HCT116 (cell line): ENCODE measurements around the gene SORCS2. TPM values are rescaled to one million over a fixed set of nuclear protein-coding genes. Genes with fewer than 3 reads are reported as not detected.

Experiments
- ATAC-seq: fragments of 200-7000 bp; cut with Tn5 transposase; 2 replicates; pipeline ENCODE4 v1.9.1; 2020; ENCODE audit warnings: mild to moderate bottlenecking, moderate library complexity
- BruUV-seq: library from RNA; stranded (reverse); fragments of 400-500 nt; replicated peaks from 2 replicates; lab custom pipeline; 2021; lab: Mats Ljungman, UMichigan
- CTCF ChIA-PET: fragments of 300-600 bp; sonication (Branson Sonifier 250); formaldehyde crosslinking; loops from one replicate; lab custom pipeline; 2021; ENCODE audit warnings: antibody characterized with exemption; lab: Charles Lee
- POLR2A ChIA-PET: fragments of 300-600, 350-600 bp; sonication (Branson Sonifier 250); formaldehyde crosslinking; loops from one replicate; lab custom pipeline; 2021; ENCODE audit warnings: antibody characterized with exemption; lab: Charles Lee
- RAD21 ChIA-PET, 2 experiments: fragments of 300-600 bp; sonication (Branson Sonifier 250); formaldehyde crosslinking; loops; one replicate each; lab custom pipeline; 2023; ENCODE audit warnings: low total read pairs in 2 of 2; ENCODE audit not compliant: uncharacterized antibody in 2 of 2, unreplicated experiment in 2 of 2, low non-redundant PET in 1 of 2; lab: Charles Lee
- DNase-seq: peaks from one replicate; pipeline ENCODE4 v3.0.0-alpha.2; 2010; ENCODE audit warnings: low read depth, low spot score
- H2AFZ ChIP-seq: fragments of 200-600 bp; shearing (Covaris generic), sonication (generic); 2 replicates; pipeline ENCODE4 v1.6.1; 2017; ENCODE audit warnings: low read depth, mixed run types, mixed read lengths, antibody characterized with exemption, low read length; ENCODE audit not compliant: poor library complexity, severe bottlenecking
- H3K27ac ChIP-seq: 2 replicates; pipeline ENCODE4 v1.5.1; 2012; ENCODE audit warnings: low read depth, low read length
- H3K27me3 ChIP-seq: fragments of 200-600 bp; sonication (generic); 2 replicates; pipeline ENCODE4 v1.6.1; 2016; ENCODE audit warnings: mixed run types, low read length, mixed read lengths; ENCODE audit not compliant: insufficient read depth
- H3K36me3 ChIP-seq, 2 experiments: fragments of 200-500 bp in 1 of 2; fragments of 200-600 bp in 1 of 2; sonication (Bioruptor generic) in 1 of 2; sonication (generic) in 1 of 2; 2 replicates each; pipeline versions ENCODE4 v1.5.1 to v1.6.1; 2014 to 2016; ENCODE audit warnings: low read length in 2 of 2, inconsistent platforms in 1 of 2, mixed read lengths in 1 of 2, mixed run types in 1 of 2; ENCODE audit not compliant: insufficient read depth in 2 of 2, control insufficient read depth in 1 of 2
- H3K4me1 ChIP-seq, 2 experiments: fragments of 200-600 bp in 1 of 2; sonication (generic) in 1 of 2; 2 replicates each; pipeline versions ENCODE4 v1.5.1 to v1.6.1; 2012 to 2017; ENCODE audit warnings: low read length in 2 of 2, inconsistent platforms in 1 of 2, mild to moderate bottlenecking in 1 of 2, mixed read lengths in 1 of 2, mixed run types in 1 of 2, moderate library complexity in 1 of 2; ENCODE audit not compliant: insufficient read depth in 2 of 2, control insufficient read depth in 1 of 2
- H3K4me2 ChIP-seq: fragments of 200-600 bp; sonication (generic); 2 replicates; pipeline ENCODE4 v1.6.1; 2017; ENCODE audit warnings: mixed run types, low read length, mixed read lengths
- H3K4me3 ChIP-seq, 2 experiments: fragments of 200-600 bp in 1 of 2; sonication (generic) in 1 of 2; replicated peaks in 1 of 2; 2 replicates each; pipeline ENCODE4 v1.5.1; 2011 to 2016; ENCODE audit warnings: low read length in 2 of 2, control low read depth in 1 of 2, low read depth in 1 of 2, mild to moderate bottlenecking in 1 of 2, mixed read lengths in 1 of 2, mixed run types in 1 of 2
- H3K79me2 ChIP-seq: fragments of 200-600 bp; sonication (generic); 2 replicates; pipeline ENCODE4 v1.6.1; 2017; ENCODE audit warnings: mild to moderate bottlenecking, mixed run types, low read length, moderate library complexity, mixed read lengths; ENCODE audit not compliant: insufficient read depth
- H3K9ac ChIP-seq: fragments of 200-600 bp; sonication (generic); 2 replicates; pipeline ENCODE4 v1.6.1; 2016; ENCODE audit warnings: low read length, mixed read lengths
- H3K9me2 ChIP-seq: fragments of 200-600 bp; sonication (generic), shearing (Covaris generic); 2 replicates; pipeline ENCODE4 v1.6.1; 2017; ENCODE audit warnings: mixed run types, mild to moderate bottlenecking, moderate library complexity; ENCODE audit not compliant: insufficient read depth
- H3K9me3 ChIP-seq, 2 experiments: fragments of 200-500 bp in 1 of 2; fragments of 200-600 bp in 1 of 2; sonication (Bioruptor generic) in 1 of 2; sonication (generic) in 1 of 2; 2 replicates each; pipeline ENCODE4 v1.6.1; 2014 to 2017; ENCODE audit warnings: low read length in 2 of 2, mixed read lengths in 2 of 2, inconsistent platforms in 1 of 2, low read depth in 1 of 2, mild to moderate bottlenecking in 1 of 2, mixed run types in 1 of 2, moderate library complexity in 1 of 2; ENCODE audit not compliant: control insufficient read depth in 1 of 2, insufficient read depth in 1 of 2
- H4K20me1 ChIP-seq: fragments of 200-600 bp; sonication (generic), shearing (Covaris generic); 2 replicates; pipeline ENCODE4 v1.6.1; 2017; ENCODE audit warnings: mixed run types, mild to moderate bottlenecking, moderate library complexity; ENCODE audit not compliant: insufficient read depth
- CBX3 ChIP-seq: IDR thresholded peaks from 2 replicates; pipeline ENCODE4 v1.6.1; 2012; ENCODE audit warnings: low read depth
- EGR1 ChIP-seq: IDR thresholded peaks from 2 replicates; pipeline ENCODE4 v1.6.1; 2012; ENCODE audit warnings: low read depth
- ELF1 ChIP-seq: IDR thresholded peaks from 2 replicates; pipeline ENCODE4 v1.6.1; 2012; ENCODE audit warnings: low read depth, borderline replicate concordance
- EZH2 ChIP-seq: fragments of 200-600 bp; sonication (generic); IDR thresholded peaks from 2 replicates; pipeline ENCODE4 v1.6.1; 2017; ENCODE audit warnings: antibody characterized with exemption, mixed run types
- EZH2phosphoT487 ChIP-seq: fragments of 200-600 bp; IDR thresholded peaks from 2 replicates; pipeline ENCODE4 v1.6.1; 2018; ENCODE audit warnings: antibody characterized with exemption, borderline replicate concordance
- FOSL1 ChIP-seq: IDR thresholded peaks from 2 replicates; pipeline ENCODE4 v1.6.1; 2012; ENCODE audit warnings: low read depth
- JUND ChIP-seq: IDR thresholded peaks from 2 replicates; pipeline ENCODE4 v1.6.1; 2012
- POLR2A ChIP-seq: IDR thresholded peaks from 2 replicates; pipeline ENCODE4 v1.7.0; 2011; ENCODE audit warnings: borderline replicate concordance; ENCODE audit not compliant: insufficient read depth, insufficient read length; ENCODE audit errors: extremely low read depth
- POLR2AphosphoS5 ChIP-seq: IDR thresholded peaks from 2 replicates; pipeline ENCODE4 v1.6.1; 2011; ENCODE audit warnings: mild to moderate bottlenecking, low read depth, low read length, moderate library complexity
- SP1 ChIP-seq: IDR thresholded peaks from 2 replicates; pipeline ENCODE4 v1.6.1; 2012; ENCODE audit warnings: low read depth
- YY1 ChIP-seq: IDR thresholded peaks from 2 replicates; pipeline ENCODE4 v1.6.1; 2011; ENCODE audit warnings: low read length, low read depth, moderate library complexity, mild to moderate bottlenecking; ENCODE audit not compliant: insufficient replicate concordance; ENCODE audit errors: extremely low read depth
- ZFX ChIP-seq: fragments of 450-650 bp; IDR thresholded peaks from 2 replicates; pipeline ENCODE4 v1.6.1; 2017
- ZNF274 ChIP-seq: fragments of 200-500 bp; sonication (Bioruptor generic); IDR thresholded peaks from 2 replicates; pipeline ENCODE4 v1.6.1; 2014; ENCODE audit warnings: mild to moderate bottlenecking, low read depth, low read length, inconsistent platforms
- intact Hi-C: fragments of 100-400 bp; cut with micrococcal nuclease; formaldehyde crosslinking; loops from 2 replicates; pipeline ENCODE4 v1.10.0; 2022
- total RNA-seq: library from RNA; stranded (reverse); gene quantifications from one replicate; pipeline ENCODE4 v1.2.1, GENCODE V29; 2021; ENCODE audit not compliant: unreplicated experiment
- TF ChIP-seq, protein P1 (sequence below): IDR thresholded peaks from 2 replicates; pipeline ENCODE4 v1.6.1; 2012
- TF ChIP-seq, protein P2 (sequence below): IDR thresholded peaks from 2 replicates; pipeline ENCODE4 v1.6.1; 2012
- TF ChIP-seq, protein P3 (sequence below), 3 experiments: fragments of 200-600 bp in 1 of 3; sonication (generic) in 1 of 3; IDR thresholded peaks in 2 of 3; conservative IDR thresholded peaks in 1 of 3; 2 replicates each; pipeline ENCODE4 v1.5.1; 2012 to 2017; ENCODE audit warnings: low read depth in 2 of 3, low read length in 2 of 3, antibody characterized with exemption in 1 of 3, borderline replicate concordance in 1 of 3, control low read depth in 1 of 3, mild to moderate bottlenecking in 1 of 3, mixed read lengths in 1 of 3, mixed run types in 1 of 3, moderate library complexity in 1 of 3; ENCODE audit not compliant: insufficient read depth in 1 of 3

SORCS2 gene
- total RNA-seq, 1 experiment from 2014 or later, result 0.37 TPM

GRCh38 chr4:7763788-7764187 lies 571.5 kb downstream of the SORCS2 start:
- Histone ChIP-seq H2AFZ (no peak overlapping the region), H3K4me2 (no peak overlapping the region)

DNA sequence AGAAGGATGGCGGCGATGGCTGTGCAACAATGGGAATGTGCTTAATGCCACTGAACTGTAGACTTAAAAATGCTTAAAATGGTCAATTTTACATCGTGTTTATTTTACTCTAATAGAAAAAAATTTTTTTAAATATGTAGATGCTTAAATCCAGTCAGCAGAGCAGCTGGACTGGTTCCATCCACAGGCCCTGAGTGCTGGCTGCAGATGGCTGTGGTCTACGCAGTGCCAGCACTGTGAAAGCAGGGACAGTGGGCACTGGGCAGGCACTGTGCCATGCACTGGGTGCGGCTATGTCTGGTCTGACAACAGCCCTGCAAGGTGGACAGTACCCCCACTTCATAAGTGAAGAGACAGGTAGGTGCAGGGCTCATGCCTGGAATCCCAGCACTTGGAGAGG lies 572.1 kb downstream of the SORCS2 start:
- H3K9ac ChIP-seq, result no peak overlapping the region
- CTCF ChIA-PET, result no interaction called here
- POLR2A ChIA-PET, result no interaction called here
- no peak for TF ChIP-seq POLR2A
- TF ChIP-seq, protein P1, sequence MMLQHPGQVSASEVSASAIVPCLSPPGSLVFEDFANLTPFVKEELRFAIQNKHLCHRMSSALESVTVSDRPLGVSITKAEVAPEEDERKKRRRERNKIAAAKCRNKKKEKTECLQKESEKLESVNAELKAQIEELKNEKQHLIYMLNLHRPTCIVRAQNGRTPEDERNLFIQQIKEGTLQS, result no peak
- TF ChIP-seq, protein P2, sequence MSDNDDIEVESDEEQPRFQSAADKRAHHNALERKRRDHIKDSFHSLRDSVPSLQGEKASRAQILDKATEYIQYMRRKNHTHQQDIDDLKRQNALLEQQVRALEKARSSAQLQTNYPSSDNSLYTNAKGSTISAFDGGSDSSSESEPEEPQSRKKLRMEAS, result no peak
- no peak for TF ChIP-seq EZH2phosphoT487
- no peak for TF ChIP-seq JUND
- no peak for TF ChIP-seq SP1
- no peak for TF ChIP-seq ZNF274
- no peak for TF ChIP-seq CBX3
- TF ChIP-seq EZH2, result no peak
- TF ChIP-seq YY1, result no peak
- no peak for TF ChIP-seq POLR2AphosphoS5
- no peak for TF ChIP-seq ELF1
- TF ChIP-seq, protein P3, sequence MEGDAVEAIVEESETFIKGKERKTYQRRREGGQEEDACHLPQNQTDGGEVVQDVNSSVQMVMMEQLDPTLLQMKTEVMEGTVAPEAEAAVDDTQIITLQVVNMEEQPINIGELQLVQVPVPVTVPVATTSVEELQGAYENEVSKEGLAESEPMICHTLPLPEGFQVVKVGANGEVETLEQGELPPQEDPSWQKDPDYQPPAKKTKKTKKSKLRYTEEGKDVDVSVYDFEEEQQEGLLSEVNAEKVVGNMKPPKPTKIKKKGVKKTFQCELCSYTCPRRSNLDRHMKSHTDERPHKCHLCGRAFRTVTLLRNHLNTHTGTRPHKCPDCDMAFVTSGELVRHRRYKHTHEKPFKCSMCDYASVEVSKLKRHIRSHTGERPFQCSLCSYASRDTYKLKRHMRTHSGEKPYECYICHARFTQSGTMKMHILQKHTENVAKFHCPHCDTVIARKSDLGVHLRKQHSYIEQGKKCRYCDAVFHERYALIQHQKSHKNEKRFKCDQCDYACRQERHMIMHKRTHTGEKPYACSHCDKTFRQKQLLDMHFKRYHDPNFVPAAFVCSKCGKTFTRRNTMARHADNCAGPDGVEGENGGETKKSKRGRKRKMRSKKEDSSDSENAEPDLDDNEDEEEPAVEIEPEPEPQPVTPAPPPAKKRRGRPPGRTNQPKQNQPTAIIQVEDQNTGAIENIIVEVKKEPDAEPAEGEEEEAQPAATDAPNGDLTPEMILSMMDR (IDR thresholded peaks at IDR 0.05 in 2 of 3, conservative IDR thresholded peaks at IDR 0.05 in 1 of 3; ENCODE audit: borderline replicate concordance in 1 of 3, insufficient read depth in 1 of 3, low read depth in 2 of 3, low read length in 2 of 3), result no peak
- no peak for TF ChIP-seq EGR1
- TF ChIP-seq ZFX, result no peak
- no peak for TF ChIP-seq FOSL1
- TF ChIP-seq, all 23 proteins: peak for 0
- RAD21 ChIA-PET, result no interaction called here
- DNase-seq, result no peak
- H2AFZ ChIP-seq, result no peak overlapping the region
- intact Hi-C loops, result no loop called here
- no peak for ATAC-seq
- H4K20me1 ChIP-seq, result no peaks in the 10 kb centered on the region
- H3K9me3 ChIP-seq, result no peaks in the 10 kb centered on the region
- no TSS peak for BruUV-seq
- H3K36me3 ChIP-seq, result peaks cover 2 to 3% of the 10 kb centered on the region in 2 experiments; a peak in 2 of 4 replicates
- no peak overlapping the region for H3K4me2 ChIP-seq
- no peaks in the 10 kb centered on the region for H3K27me3 ChIP-seq
- no peak overlapping the region for H3K4me3 ChIP-seq
- H3K27ac ChIP-seq, result no peak overlapping the region
- H3K4me1 ChIP-seq, result peaks cover 0 to 4% of the 10 kb centered on the region in 2 experiments; a peak in 1 of 4 replicates
- no peaks in the 10 kb centered on the region for H3K9me2 ChIP-seq
- H3K79me2 ChIP-seq, result no peaks in the 10 kb centered on the region

More at GRCh38 chr4:7763788-7764187, 571.5 kb downstream of the SORCS2 start:
- Histone ChIP-seq H3K27me3 (no peaks in the 10 kb centered on the region), H3K36me3 (peaks cover 0 to 3% of the 10 kb centered on the region in 2 experiments; a peak in 2 of 4 replicates), H3K79me2 (no peaks in the 10 kb centered on the region), H3K9me2 (no peaks in the 10 kb centered on the region), H3K27ac (no peak overlapping the region), H3K9ac (no peak overlapping the region), H3K9me3 (no peaks in the 10 kb centered on the region), H3K4me3 (no peak overlapping the region), H4K20me1 (no peaks in the 10 kb centered on the region), H3K4me1 (peaks cover 0 to 4% of the 10 kb centered on the region in 2 experiments; a peak in 1 of 4 replicates)
- ChIA-PET RAD21 (no interaction called here), POLR2A (no interaction called here), CTCF (no interaction called here)
- intact Hi-C loops, result no loop called here
- ATAC-seq, result no peak
- no TSS peak for BruUV-seq
- TF ChIP-seq, protein P2, result no peak
- TF ChIP-seq ZNF274, result no peak
- TF ChIP-seq EGR1, result no peak
- no peak for TF ChIP-seq JUND
- no peak for DNase-seq
